ENCODE measurements around the gene TIFAB.

Gene TIFAB

GRCh38 chr5:135494196-135494595 lies 42.0 kb upstream of the TIFAB start:
- no peaks in the 10 kb centered on the region for H3K79me2 ChIP-seq (ENCODE audit: control insufficient read depth, insufficient read depth, low read length, poor library complexity)
- H4K8ac ChIP-seq (ENCODE audit: low read depth, low read length), result no peak overlapping the region
- H2AFZ ChIP-seq (ENCODE audit: insufficient read depth, low read length, poor library complexity), result no peak overlapping the region
- H4K91ac ChIP-seq (ENCODE audit: low read depth, low read length), result no peak overlapping the region
- H3K14ac ChIP-seq (ENCODE audit: low read length), result no peak overlapping the region
- H3K27me3 ChIP-seq (ENCODE audit: insufficient read depth, low read length), result peaks cover 35% of the 10 kb centered on the region
- H3K27ac ChIP-seq (ENCODE audit: low read depth, low read length), result no peak overlapping the region
- H3K9ac ChIP-seq (ENCODE audit: low read length), result no peak overlapping the region
- no peak overlapping the region for H2BK120ac ChIP-seq (ENCODE audit: insufficient read depth, low read length, poor library complexity)
- no peak for DNase-seq
- no CpG with 5 or more reads among the region's 5 CpGs for WGBS (ENCODE audit: extremely low coverage, insufficient coverage, insufficient read length)
- H3K4me2 ChIP-seq (ENCODE audit: low read length), result no peak overlapping the region
- H3K79me1 ChIP-seq (ENCODE audit: low read length), result no peaks in the 10 kb centered on the region
- no peak overlapping the region for H3K23ac ChIP-seq (ENCODE audit: low read length)
- no peak overlapping the region for H3K4me3 ChIP-seq (ENCODE audit: low read depth, low read length)
- H2BK12ac ChIP-seq (ENCODE audit: low read length), result no peak overlapping the region
- H3K4me1 ChIP-seq (ENCODE audit: control insufficient read depth in 1 of 2, insufficient read depth in 2 of 2, low read length in 2 of 2), result peaks cover 7 to 20% of the 10 kb centered on the region in 2 experiments
- H4K12ac ChIP-seq (ENCODE audit: low read depth, low read length), result no peak overlapping the region
- no peaks in the 10 kb centered on the region for H3K36me3 ChIP-seq (ENCODE audit: control insufficient read depth in 1 of 2, insufficient read depth in 2 of 2, low read length in 2 of 2)
- no peak overlapping the region for H2BK5ac ChIP-seq (ENCODE audit: low read depth, low read length, poor library complexity)
- peaks cover 3% of the 10 kb centered on the region for H3K9me3 ChIP-seq (ENCODE audit: insufficient read depth, low read depth, low read length)
- H3K4ac ChIP-seq (ENCODE audit: low read depth, low read length), result no peak overlapping the region
- H2AK5ac ChIP-seq (ENCODE audit: low read length), result no peak overlapping the region
- H3K18ac ChIP-seq (ENCODE audit: low read length), result no peak overlapping the region

- peaks cover 9 to 26% of the 10 kb centered on the region in 2 experiments for H3K4me1 ChIP-seq (ENCODE audit: control insufficient read depth in 1 of 2, insufficient read depth in 2 of 2, low read length in 2 of 2)
Measured at GRCh38 chr5:135493406-135494180, 41.4 kb upstream of the TIFAB start.

GRCh38 chr5:135492319-135492626 lies 40.1 kb upstream of the TIFAB start:
- no peak overlapping the region for H2BK5ac ChIP-seq (ENCODE audit: low read depth, low read length, poor library complexity)
- H3K14ac ChIP-seq (ENCODE audit: low read length), result no peak overlapping the region
- peaks cover 3% of the 10 kb centered on the region for H3K9me3 ChIP-seq (ENCODE audit: insufficient read depth, low read depth, low read length)
- H2BK120ac ChIP-seq (ENCODE audit: insufficient read depth, low read length, poor library complexity), result no peak overlapping the region
- H4K91ac ChIP-seq (ENCODE audit: low read depth, low read length), result no peak overlapping the region
- no peak overlapping the region for H3K18ac ChIP-seq (ENCODE audit: low read length)
- no CpG with 5 or more reads among the region's 3 CpGs for WGBS (ENCODE audit: extremely low coverage, insufficient coverage, insufficient read length)
- no peak overlapping the region for H3K9ac ChIP-seq (ENCODE audit: low read length)
- H2BK12ac ChIP-seq (ENCODE audit: low read length), result no peak overlapping the region
- no peaks in the 10 kb centered on the region for H3K79me2 ChIP-seq (ENCODE audit: control insufficient read depth, insufficient read depth, low read length, poor library complexity)
- H3K23ac ChIP-seq (ENCODE audit: low read length), result no peak overlapping the region
- peaks cover 52% of the 10 kb centered on the region for H3K27me3 ChIP-seq (ENCODE audit: insufficient read depth, low read length)
- peaks cover 9 to 23% of the 10 kb centered on the region in 2 experiments for H3K4me1 ChIP-seq (ENCODE audit: control insufficient read depth in 1 of 2, insufficient read depth in 2 of 2, low read length in 2 of 2)
- H2AK5ac ChIP-seq (ENCODE audit: low read length), result no peak overlapping the region
- no peak overlapping the region for H3K4ac ChIP-seq (ENCODE audit: low read depth, low read length)
- no peak overlapping the region for H3K27ac ChIP-seq (ENCODE audit: low read depth, low read length)
- no peak overlapping the region for H3K4me3 ChIP-seq (ENCODE audit: low read depth, low read length)
- H2AFZ ChIP-seq (ENCODE audit: insufficient read depth, low read length, poor library complexity), result no peak overlapping the region
- no peak for DNase-seq
- H4K12ac ChIP-seq (ENCODE audit: low read depth, low read length), result no peak overlapping the region
- no peaks in the 10 kb centered on the region for H3K36me3 ChIP-seq (ENCODE audit: control insufficient read depth in 1 of 2, insufficient read depth in 2 of 2, low read length in 2 of 2)
- H4K8ac ChIP-seq (ENCODE audit: low read depth, low read length), result no peak overlapping the region
- H3K4me2 ChIP-seq (ENCODE audit: low read length), result no peak overlapping the region
- H3K79me1 ChIP-seq (ENCODE audit: low read length), result no peaks in the 10 kb centered on the region

More at GRCh38 chr5:135493406-135494180, 41.4 kb upstream of the TIFAB start:
- H3K9ac ChIP-seq (ENCODE audit: low read length), result no peak overlapping the region
- H3K4ac ChIP-seq (ENCODE audit: low read depth, low read length), result no peak overlapping the region
- H3K14ac ChIP-seq (ENCODE audit: low read length), result no peak overlapping the region
- H3K27me3 ChIP-seq (ENCODE audit: insufficient read depth, low read length), result peaks cover 40% of the 10 kb centered on the region
- no peak overlapping the region for H2AK5ac ChIP-seq (ENCODE audit: low read length)
- H4K91ac ChIP-seq (ENCODE audit: low read depth, low read length), result no peak overlapping the region
- no peaks in the 10 kb centered on the region for H3K79me2 ChIP-seq (ENCODE audit: control insufficient read depth, insufficient read depth, low read length, poor library complexity)
- no peak overlapping the region for H3K23ac ChIP-seq (ENCODE audit: low read length)
- no peak overlapping the region for H2AFZ ChIP-seq (ENCODE audit: insufficient read depth, low read length, poor library complexity)
- no CpG with 5 or more reads among the region's 8 CpGs for WGBS (ENCODE audit: extremely low coverage, insufficient coverage, insufficient read length)
- H4K12ac ChIP-seq (ENCODE audit: low read depth, low read length), result no peak overlapping the region
- H3K36me3 ChIP-seq (ENCODE audit: control insufficient read depth in 1 of 2, insufficient read depth in 2 of 2, low read length in 2 of 2), result no peaks in the 10 kb centered on the region
- H2BK5ac ChIP-seq (ENCODE audit: low read depth, low read length, poor library complexity), result no peak overlapping the region
- H3K79me1 ChIP-seq (ENCODE audit: low read length), result no peaks in the 10 kb centered on the region
- DNase-seq, result peak in 1 of 2 donors; percentile 42
- no peak overlapping the region for H2BK120ac ChIP-seq (ENCODE audit: insufficient read depth, low read length, poor library complexity)
- no peak overlapping the region for H3K4me3 ChIP-seq (ENCODE audit: low read depth, low read length)
- peaks cover 3% of the 10 kb centered on the region for H3K9me3 ChIP-seq (ENCODE audit: insufficient read depth, low read depth, low read length)
- no peak overlapping the region for H3K4me2 ChIP-seq (ENCODE audit: low read length)
- H3K18ac ChIP-seq (ENCODE audit: low read length), result no peak overlapping the region
- no peak overlapping the region for H3K27ac ChIP-seq (ENCODE audit: low read depth, low read length)
- no peak overlapping the region for H2BK12ac ChIP-seq (ENCODE audit: low read length)
- H4K8ac ChIP-seq (ENCODE audit: low read depth, low read length), result no peak overlapping the region

- H3K36me3 ChIP-seq (ENCODE audit: control insufficient read depth in 1 of 2, insufficient read depth in 2 of 2, low read length in 2 of 2), result no peaks in the 10 kb centered on the region
- H2BK5ac ChIP-seq (ENCODE audit: low read depth, low read length, poor library complexity), result no peak overlapping the region
- peak overlapping the region; percentile 29 for H3K4me2 ChIP-seq (ENCODE audit: low read length)
- H3K79me1 ChIP-seq (ENCODE audit: low read length), result no peaks in the 10 kb centered on the region
- H4K12ac ChIP-seq (ENCODE audit: low read depth, low read length), result no peak overlapping the region
- no peak overlapping the region for H4K91ac ChIP-seq (ENCODE audit: low read depth, low read length)
- H2AK5ac ChIP-seq (ENCODE audit: low read length), result no peak overlapping the region
- no peak overlapping the region for H4K8ac ChIP-seq (ENCODE audit: low read depth, low read length)
- H3K27me3 ChIP-seq (ENCODE audit: insufficient read depth, low read length), result peaks cover 57% of the 10 kb centered on the region
- no peak overlapping the region for H3K14ac ChIP-seq (ENCODE audit: low read length)
- H2AFZ ChIP-seq (ENCODE audit: insufficient read depth, low read length, poor library complexity), result no peak overlapping the region
- H3K9ac ChIP-seq (ENCODE audit: low read length), result no peak overlapping the region
- WGBS (ENCODE audit: extremely low coverage, insufficient coverage, insufficient read length), result no CpG with 5 or more reads among the region's 40 CpGs
- H3K79me2 ChIP-seq (ENCODE audit: control insufficient read depth, insufficient read depth, low read length, poor library complexity), result no peaks in the 10 kb centered on the region
- peaks cover 3% of the 10 kb centered on the region for H3K9me3 ChIP-seq (ENCODE audit: insufficient read depth, low read depth, low read length)
- H2BK120ac ChIP-seq (ENCODE audit: insufficient read depth, low read length, poor library complexity), result no peak overlapping the region
- no peak overlapping the region for H2BK12ac ChIP-seq (ENCODE audit: low read length)
- DNase-seq, result peak; percentile 21 to 69
- H3K18ac ChIP-seq (ENCODE audit: low read length), result no peak overlapping the region
- H3K4me1 ChIP-seq (ENCODE audit: control insufficient read depth in 1 of 2, insufficient read depth in 2 of 2, low read length in 2 of 2), result peaks cover 9 to 23% of the 10 kb centered on the region in 2 experiments
- H3K27ac ChIP-seq (ENCODE audit: low read depth, low read length), result no peak overlapping the region
- H3K4ac ChIP-seq (ENCODE audit: low read depth, low read length), result no peak overlapping the region
- H3K4me3 ChIP-seq (ENCODE audit: low read depth, low read length), result no peak overlapping the region
- H3K23ac ChIP-seq (ENCODE audit: low read length), result no peak overlapping the region
Measured at GRCh38 chr5:135491552-135492318, 39.6 kb upstream of the TIFAB start.
